ENCODE results near the gene KCNH8.

DNA sequence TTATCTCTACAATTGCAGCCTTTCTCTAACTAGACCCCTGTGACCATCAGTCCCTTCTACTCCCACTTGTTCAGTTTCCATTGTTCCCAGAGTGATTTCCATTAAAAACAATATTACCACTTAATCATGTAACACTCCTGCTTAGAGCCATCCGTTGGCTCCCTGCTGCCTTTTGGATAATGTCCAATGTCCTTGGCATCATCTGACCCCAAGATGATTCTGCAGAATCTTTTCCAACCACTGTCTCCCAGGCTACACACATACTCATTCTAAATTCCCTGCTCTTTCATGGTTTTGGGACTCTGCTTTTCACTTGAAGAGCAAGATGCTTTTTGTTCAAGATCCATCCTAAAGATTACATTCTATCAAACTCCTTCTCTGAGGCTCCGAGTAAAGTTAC is 7.1 kb downstream of the KCNH8 start:
- TF ChIP-seq, protein P1, sequence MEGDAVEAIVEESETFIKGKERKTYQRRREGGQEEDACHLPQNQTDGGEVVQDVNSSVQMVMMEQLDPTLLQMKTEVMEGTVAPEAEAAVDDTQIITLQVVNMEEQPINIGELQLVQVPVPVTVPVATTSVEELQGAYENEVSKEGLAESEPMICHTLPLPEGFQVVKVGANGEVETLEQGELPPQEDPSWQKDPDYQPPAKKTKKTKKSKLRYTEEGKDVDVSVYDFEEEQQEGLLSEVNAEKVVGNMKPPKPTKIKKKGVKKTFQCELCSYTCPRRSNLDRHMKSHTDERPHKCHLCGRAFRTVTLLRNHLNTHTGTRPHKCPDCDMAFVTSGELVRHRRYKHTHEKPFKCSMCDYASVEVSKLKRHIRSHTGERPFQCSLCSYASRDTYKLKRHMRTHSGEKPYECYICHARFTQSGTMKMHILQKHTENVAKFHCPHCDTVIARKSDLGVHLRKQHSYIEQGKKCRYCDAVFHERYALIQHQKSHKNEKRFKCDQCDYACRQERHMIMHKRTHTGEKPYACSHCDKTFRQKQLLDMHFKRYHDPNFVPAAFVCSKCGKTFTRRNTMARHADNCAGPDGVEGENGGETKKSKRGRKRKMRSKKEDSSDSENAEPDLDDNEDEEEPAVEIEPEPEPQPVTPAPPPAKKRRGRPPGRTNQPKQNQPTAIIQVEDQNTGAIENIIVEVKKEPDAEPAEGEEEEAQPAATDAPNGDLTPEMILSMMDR (IDR thresholded peaks at IDR 0.05; ENCODE audit: low read depth, low read length), result no peak
- TF ChIP-seq EZH2phosphoT487 (IDR thresholded peaks at IDR 0.05; ENCODE audit: low read depth), result no peak

Data from OCI-LY3 (cell line).